HL-60 (cell line): ENCODE results near the gene KLHL22.

Experiments used
- CTCF ChIP-seq: IDR thresholded peaks from one replicate; pipeline ENCODE4 v1.5.1; 2011; ENCODE audit warnings: low read length, control low read depth, inconsistent platforms; ENCODE audit not compliant: insufficient read depth
- GABPA ChIP-seq: IDR thresholded peaks from 2 replicates; pipeline ENCODE4 v1.6.1; 2012; ENCODE audit warnings: low read depth
- REST ChIP-seq: IDR thresholded peaks from 2 replicates; pipeline ENCODE4 v1.6.1; 2012; ENCODE audit warnings: low read depth; ENCODE audit not compliant: insufficient replicate concordance

GRCh38 chr22:20472629-20473442 lies 22.8 kb downstream of the KLHL22 start:
- TF ChIP-seq REST (no peak), CTCF (no peak), GABPA (no peak)
